K562 (cell line): Measurements from ENCODE around the gene SAMD8. TPM values are rescaled to one million over a fixed set of nuclear protein-coding genes. Genes with fewer than 3 reads are reported as not detected.

ENCODE experiments used
- ARID3A ChIP-seq: IDR thresholded peaks from 2 replicates; pipeline ENCODE4 v1.6.1; 2012; ENCODE audit warnings: low read depth, low read length, improper control_type of control experiment, borderline replicate concordance
- DNMT1 ChIP-seq: fragments of 450-650 bp; IDR thresholded peaks from 2 replicates; pipeline ENCODE4 v1.6.1; 2016; ENCODE audit warnings: antibody characterized with exemption, mild to moderate bottlenecking
- E2F6 ChIP-seq, 2 experiments: IDR thresholded peaks; 2 replicates each; pipeline ENCODE4 v1.6.1; 2011; ENCODE audit warnings: borderline replicate concordance in 1 of 2, control low read depth in 1 of 2, low read depth in 1 of 2, low read length in 1 of 2, mild to moderate bottlenecking in 1 of 2, mixed read lengths in 1 of 2, moderate library complexity in 1 of 2; ENCODE audit not compliant: insufficient read depth in 1 of 2, insufficient read length in 1 of 2, poor library complexity in 1 of 2, severe bottlenecking in 1 of 2; ENCODE audit errors: extremely low read depth in 1 of 2
- HDAC2 ChIP-seq: fragments of 450-650 bp; IDR thresholded peaks from 2 replicates; pipeline ENCODE4 v1.6.1; 2016; ENCODE audit warnings: mild to moderate bottlenecking
- HINFP ChIP-seq: fragments of 450-650 bp; conservative IDR thresholded peaks from 2 replicates; pipeline ENCODE4 v1.6.1; 2016; ENCODE audit warnings: missing genetic modification characterization, low read depth, mild to moderate bottlenecking, control low read depth, missing compliant biosample characterization
- NBN ChIP-seq: fragments of 450-650 bp; IDR thresholded peaks from 2 replicates; pipeline ENCODE4 v1.6.1; 2016; ENCODE audit warnings: low read depth, mild to moderate bottlenecking
- NR4A1 ChIP-seq, 2 experiments: fragments of 250-450 bp in 1 of 2; fragments of 450-650 bp in 1 of 2; sonication (Bioruptor Pico) in 1 of 2; IDR thresholded peaks; 2 replicates each; pipeline versions ENCODE4 v1.4.0 to v1.6.1; 2016 to 2020; ENCODE audit warnings: mild to moderate bottlenecking in 2 of 2, missing compliant biosample characterization in 1 of 2, missing genetic modification characterization in 1 of 2, moderate library complexity in 1 of 2
- PCBP1 ChIP-seq: fragments of 200-400 bp; formaldehyde crosslinking; IDR thresholded peaks from 2 replicates; pipeline ENCODE4 v1.6.1; 2018; ENCODE audit warnings: mild to moderate bottlenecking, low read depth, low read length; ENCODE audit not compliant: poor library complexity, severe bottlenecking
- ZBTB17 ChIP-seq: fragments of 450-650 bp; formaldehyde crosslinking; IDR thresholded peaks from 2 replicates; pipeline ENCODE4 v1.4.0; 2020; ENCODE audit warnings: mild to moderate bottlenecking
- ZC3H11A ChIP-seq: IDR thresholded peaks from 2 replicates; pipeline ENCODE4 v1.6.1; 2012; ENCODE audit warnings: low read depth, low read length, improper control_type of control experiment
- ZFPM2 ChIP-seq: fragments of 250-450 bp; sonication (Bioruptor Pico); IDR thresholded peaks from 2 replicates; pipeline ENCODE4 v1.5.1; 2022; ENCODE audit warnings: mild to moderate bottlenecking
- ZNF3 ChIP-seq: fragments of 250-450 bp; sonication (Bioruptor Pico); IDR thresholded peaks from 2 replicates; pipeline ENCODE4 v1.5.0; 2021; ENCODE audit warnings: mild to moderate bottlenecking, moderate library complexity
- ZNF316 ChIP-seq: fragments of 450-650 bp; IDR thresholded peaks from 2 replicates; pipeline ENCODE4 v1.6.1; 2016
- ZNF407 ChIP-seq: fragments of 450-650 bp; IDR thresholded peaks from 2 replicates; pipeline ENCODE4 v1.6.1; 2016; ENCODE audit warnings: low read depth
- ZNF57 ChIP-seq: fragments of 450-650 bp; formaldehyde crosslinking; IDR thresholded peaks from 2 replicates; pipeline ENCODE4 v1.4.0; 2020; ENCODE audit warnings: mild to moderate bottlenecking, moderate library complexity
- polyA plus RNA-seq, 8 experiments: library from polyadenylated mRNA; depleted of rRNA in 4 of 8; stranded (reverse) in 5 of 8; unstranded in 3 of 8; fragments of >200 nt; fragmentation: Nextera tagmentation in 2 of 8; fragmentation: Illumina TruSeq in 1 of 8; extraction: Ambion mirVana in 2 of 8; extraction: Trizol in 1 of 8; gene quantifications; 2 replicates each; pipeline versions ENCODE4 v1.2.1 to v1.2.3, GENCODE V29; 2011 to 2014; ENCODE audit warnings: inconsistent platforms in 1 of 8, missing spikeins in 1 of 8
- total RNA-seq, 7 experiments: library from RNA; depleted of rRNA in 6 of 7; stranded (reverse); fragments of >200 nt in 6 of 7; fragmentation: Illumina TruSeq in 2 of 7; extraction: Trizol in 2 of 7; gene quantifications; 2 replicates each; pipeline versions ENCODE4 v1.2.1 to v1.2.3, GENCODE V29; 2011 to 2021; ENCODE audit warnings: low replicate concordance in 1 of 7

SAMD8 gene
- total and polyA plus RNA-seq, 9 of the 15 experiments (the other 6 are each of a cell fraction or from before 2014, with no cell fraction given): 2.7 to 16.1 (median 6.2) TPM

- TF ChIP-seq ARID3A: no peak
- no peak for TF ChIP-seq PCBP1
- TF ChIP-seq ZNF407: no peak
- TF ChIP-seq ZBTB17: peak; percentile 59; the same call in 1 of the 2 replicates
- TF ChIP-seq NR4A1 (CRISPR knock-in tag; IDR thresholded peaks at IDR 0.05): no peak
- TF ChIP-seq NR4A1 (tag; IDR thresholded peaks at IDR 0.05): peak; percentile 86
- no peak for TF ChIP-seq HINFP
- peak; percentile 24 to 59 for TF ChIP-seq E2F6 (IDR thresholded peaks at IDR 0.05; ENCODE audit: borderline replicate concordance in 1 of 2, extremely low read depth in 1 of 2, insufficient read depth in 1 of 2, insufficient read length in 1 of 2, low read depth in 1 of 2, low read length in 1 of 2, poor library complexity in 1 of 2, severe bottlenecking in 1 of 2)
- no peak for TF ChIP-seq DNMT1
- no peak for TF ChIP-seq ZFPM2 (CRISPR knock-in tag)
- peak; percentile 77 for TF ChIP-seq ZNF316
- TF ChIP-seq ZNF3: no peak
- no peak for TF ChIP-seq ZC3H11A
- TF ChIP-seq HDAC2: no peak
- TF ChIP-seq NBN: peak; percentile 86
- TF ChIP-seq ZNF57 (CRISPR knock-in tag): no peak
Measured at GRCh38 chr10:75209921-75210281, 98.4 kb downstream of the SAMD8 start (continued).
